WTC11 (cell line): ENCODE measurements around the gene TAF1D. TPM values are rescaled to one million over a fixed set of nuclear protein-coding genes. Genes with fewer than 3 reads are reported as not detected.

ENCODE experiments used
- ATAC-seq: fragments of 200-7000 bp; cut with Tn5 transposase; 2 replicates; pipeline ENCODE4 v1.10.0; 2021; ENCODE audit warnings: mild to moderate bottlenecking, moderate library complexity
- CTCF ChIA-PET: fragments of 300-600 bp; sonication (Branson Sonifier 250); formaldehyde crosslinking; loops from one replicate; lab custom pipeline; 2021; ENCODE audit warnings: antibody characterized with exemption; lab: Charles Lee
- POLR2A ChIA-PET: fragments of 350-600 bp; sonication (Branson Sonifier 250); formaldehyde crosslinking; loops from one replicate; lab custom pipeline; 2021; ENCODE audit warnings: antibody characterized with exemption; lab: Charles Lee
- DNase-seq: peaks from one replicate; pipeline ENCODE4 v3.0.0; 2021; ENCODE audit warnings: low spot score
- H3K27ac Mint-ChIP-seq: 2 replicates; pipeline ENCODE4 v1.8.0; 2021; ENCODE audit warnings: mixed read lengths
- H3K27me3 Mint-ChIP-seq: 2 replicates; pipeline ENCODE4 v1.8.0; 2021; ENCODE audit warnings: low read depth, mild to moderate bottlenecking, moderate library complexity, mixed read lengths
- H3K36me3 Mint-ChIP-seq: 2 replicates; pipeline ENCODE4 v1.8.0; 2021; ENCODE audit warnings: mixed read lengths
- H3K4me1 Mint-ChIP-seq: 2 replicates; pipeline ENCODE4 v1.8.0; 2022; ENCODE audit warnings: mixed read lengths
- H3K4me3 Mint-ChIP-seq: 2 replicates; pipeline ENCODE4 v1.8.0; 2021; ENCODE audit warnings: mild to moderate bottlenecking, moderate library complexity, mixed read lengths
- H3K9me3 Mint-ChIP-seq: 2 replicates; pipeline ENCODE4 v1.8.0; 2021; ENCODE audit warnings: mixed read lengths
- ATF3 ChIP-seq: sonication (generic); formaldehyde crosslinking; conservative IDR thresholded peaks from 2 replicates; pipeline ENCODE4 v1.8.1; 2022; ENCODE audit warnings: mild to moderate bottlenecking, missing genetic modification reagents
- CDX4 ChIP-seq: fragments of 250-450 bp; sonication (Bioruptor Pico); IDR thresholded peaks from 2 replicates; pipeline ENCODE4 v1.9.0; 2021; ENCODE audit warnings: moderate library complexity, mild to moderate bottlenecking, inconsistent platforms, borderline replicate concordance
- HMGA2 ChIP-seq: fragments of 250-450 bp; sonication (Bioruptor Pico); IDR thresholded peaks from 2 replicates; pipeline ENCODE4 v1.4.0; 2021; ENCODE audit warnings: mild to moderate bottlenecking, moderate library complexity
- JAZF1 ChIP-seq: fragments of 250-450 bp; sonication (Bioruptor Pico); IDR thresholded peaks from 2 replicates; pipeline ENCODE4 v1.9.0; 2021; ENCODE audit warnings: moderate library complexity, mild to moderate bottlenecking, inconsistent platforms
- RELA ChIP-seq: sonication (generic); formaldehyde crosslinking; IDR thresholded peaks from 2 replicates; pipeline ENCODE4 v1.8.1; 2022; ENCODE audit warnings: missing genetic modification reagents, mild to moderate bottlenecking, borderline replicate concordance
- SOX15 ChIP-seq: fragments of 250-450 bp; sonication (Bioruptor Pico); IDR thresholded peaks from 2 replicates; pipeline ENCODE4 v1.9.0; 2021; ENCODE audit warnings: mild to moderate bottlenecking
- SP1 ChIP-seq: sonication (generic); formaldehyde crosslinking; conservative IDR thresholded peaks from 2 replicates; pipeline ENCODE4 v1.8.1; 2022; ENCODE audit warnings: missing genetic modification reagents
- TEAD1 ChIP-seq: sonication (generic); formaldehyde crosslinking; IDR thresholded peaks from 2 replicates; pipeline ENCODE4 v1.8.0; 2022; ENCODE audit warnings: mild to moderate bottlenecking, missing genetic modification reagents
- ZNF263 ChIP-seq: sonication (generic); formaldehyde crosslinking; IDR thresholded peaks from 2 replicates; pipeline ENCODE4 v1.8.1; 2022; ENCODE audit warnings: low read depth, mild to moderate bottlenecking, moderate library complexity, missing genetic modification reagents
- ZNF423 ChIP-seq: fragments of 250-450 bp; sonication (Bioruptor Pico); IDR thresholded peaks from 2 replicates; pipeline ENCODE4 v2.1.2; 2022; ENCODE audit warnings: mild to moderate bottlenecking, moderate library complexity
- total RNA-seq: library from RNA; stranded (reverse); gene quantifications from 3 replicates; pipeline ENCODE4 v1.2.3, GENCODE V29; 2021
- TF ChIP-seq, protein P1 (sequence below): sonication (generic); formaldehyde crosslinking; IDR thresholded peaks from 2 replicates; pipeline ENCODE4 v1.8.1; 2022; ENCODE audit warnings: mild to moderate bottlenecking, missing genetic modification reagents, moderate library complexity, borderline replicate concordance
- TF ChIP-seq, protein P2 (sequence below): sonication (generic); formaldehyde crosslinking; IDR thresholded peaks from 2 replicates; pipeline ENCODE4 v1.8.1; 2023; ENCODE audit warnings: mild to moderate bottlenecking, moderate library complexity, missing genetic modification reagents
- TF ChIP-seq, protein P3 (sequence below): sonication (generic); formaldehyde crosslinking; IDR thresholded peaks from 2 replicates; pipeline ENCODE4 v1.8.1; 2022; ENCODE audit warnings: mild to moderate bottlenecking, moderate library complexity, missing genetic modification reagents
- TF ChIP-seq, protein P4 (sequence below): sonication (generic); formaldehyde crosslinking; conservative IDR thresholded peaks from 2 replicates; pipeline ENCODE4 v1.8.1; 2023; ENCODE audit warnings: mild to moderate bottlenecking, low read depth, missing genetic modification reagents, moderate library complexity
- TF ChIP-seq, protein P5 (sequence below): sonication (generic); formaldehyde crosslinking; IDR thresholded peaks from 2 replicates; pipeline ENCODE4 v1.8.0; 2023; ENCODE audit warnings: missing genetic modification reagents, mild to moderate bottlenecking, borderline replicate concordance
- TF ChIP-seq, protein P6 (sequence below): sonication (generic); formaldehyde crosslinking; IDR thresholded peaks from 2 replicates; pipeline ENCODE4 v1.8.1; 2023; ENCODE audit warnings: mild to moderate bottlenecking, missing genetic modification reagents, moderate library complexity
- TF ChIP-seq, protein P7 (sequence below): sonication (generic); formaldehyde crosslinking; IDR thresholded peaks from 2 replicates; pipeline ENCODE4 v1.8.0; 2022; ENCODE audit warnings: missing genetic modification reagents

TAF1D gene
- total RNA-seq, 1 experiment from 2014 or later: 223 TPM

DNA sequence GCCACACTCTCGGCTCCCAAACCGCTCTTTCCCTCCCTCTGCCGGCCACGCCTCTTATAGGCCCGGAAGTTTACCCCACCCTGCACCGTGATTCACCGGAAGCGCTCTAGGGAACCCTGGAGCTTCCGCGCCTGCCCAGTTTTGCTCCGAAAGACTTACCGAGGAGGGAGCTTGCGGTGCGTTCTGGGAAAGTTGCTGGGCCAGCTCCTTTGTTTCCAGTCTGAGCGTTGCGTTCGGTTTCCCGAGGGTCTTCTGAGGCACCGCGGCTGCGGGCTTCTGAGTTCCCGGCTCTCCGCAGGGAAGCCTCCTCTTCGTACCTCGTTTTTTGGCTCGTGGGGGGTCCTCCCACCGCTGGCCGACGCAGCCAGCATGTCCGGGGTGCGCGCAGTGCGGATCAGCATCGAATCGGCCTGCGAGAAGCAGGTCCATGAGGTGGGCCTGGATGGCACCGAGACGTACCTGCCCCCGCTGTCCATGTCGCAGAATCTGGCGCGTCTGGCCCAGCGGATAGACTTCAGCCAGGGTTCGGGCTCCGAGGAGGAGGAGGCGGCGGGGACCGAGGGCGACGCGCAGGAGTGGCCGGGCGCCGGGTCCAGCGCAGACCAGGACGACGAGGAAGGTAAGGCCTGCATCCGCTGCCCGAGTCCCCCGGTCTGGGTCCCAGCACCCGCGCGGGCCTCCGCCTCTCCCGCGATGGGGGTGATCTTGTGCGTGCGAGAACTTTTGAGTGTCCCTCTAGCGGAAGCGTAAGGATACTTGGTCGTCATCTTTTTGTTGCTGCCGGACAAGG lies 43.0 kb upstream of the TAF1D start, which contains the start of gene MED17:
TSS of gene MED17 (plus strand) at position 138 of the 790 bp plus-strand sequence. CDS start at position 370, 232 bp downstream.
- peaks cover 23% of the 10 kb centered on the region for H3K4me1 Mint-ChIP-seq
- POLR2A ChIA-PET: interaction anchor here (0.6 to 3.0 kb wide), 14 partner anchors 8 to 728 kb away, joined by 3 to 57 read pairs (median 4); partner anchors contain the start of genes C11orf54, C11orf97, TAF1D and VSTM5
- peak; percentile 91 for DNase-seq
- CTCF ChIA-PET: interaction anchor here (0.8 to 1.6 kb wide), 9 partner anchors 9 to 111 kb away, joined by 3 to 24 read pairs (median 4); partner anchors contain the start of genes C11orf54 and TAF1D
- no peaks in the 10 kb centered on the region for H3K9me3 Mint-ChIP-seq
- H3K4me3 Mint-ChIP-seq: peak within 1 kb of the TSS; percentile 94
- no peaks in the 10 kb centered on the region for H3K27me3 Mint-ChIP-seq
- ATAC-seq: peak; percentile 97
- H3K27ac Mint-ChIP-seq: peak within 1 kb of the TSS; percentile 97
- peaks cover 17% of the 10 kb centered on the region for H3K36me3 Mint-ChIP-seq
- TF ChIP-seq, protein P1, sequence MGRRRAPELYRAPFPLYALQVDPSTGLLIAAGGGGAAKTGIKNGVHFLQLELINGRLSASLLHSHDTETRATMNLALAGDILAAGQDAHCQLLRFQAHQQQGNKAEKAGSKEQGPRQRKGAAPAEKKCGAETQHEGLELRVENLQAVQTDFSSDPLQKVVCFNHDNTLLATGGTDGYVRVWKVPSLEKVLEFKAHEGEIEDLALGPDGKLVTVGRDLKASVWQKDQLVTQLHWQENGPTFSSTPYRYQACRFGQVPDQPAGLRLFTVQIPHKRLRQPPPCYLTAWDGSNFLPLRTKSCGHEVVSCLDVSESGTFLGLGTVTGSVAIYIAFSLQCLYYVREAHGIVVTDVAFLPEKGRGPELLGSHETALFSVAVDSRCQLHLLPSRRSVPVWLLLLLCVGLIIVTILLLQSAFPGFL (CRISPR knock-in tag): no peak
- TF ChIP-seq CDX4 (CRISPR knock-in tag) (no peak), ZNF263 (CRISPR knock-in tag) (no peak), RELA (CRISPR knock-in tag) (peak; percentile 67; the same call in 1 of the 2 replicates), ZNF423 (CRISPR knock-in tag) (no peak), HMGA2 (CRISPR knock-in tag) (no peak), SOX15 (CRISPR knock-in tag) (no peak), TEAD1 (CRISPR knock-in tag) (no peak), JAZF1 (CRISPR knock-in tag) (no peak), SP1 (CRISPR knock-in tag) (peak; percentile 70), ATF3 (CRISPR knock-in tag) (no peak)
- TF ChIP-seq, protein P2, sequence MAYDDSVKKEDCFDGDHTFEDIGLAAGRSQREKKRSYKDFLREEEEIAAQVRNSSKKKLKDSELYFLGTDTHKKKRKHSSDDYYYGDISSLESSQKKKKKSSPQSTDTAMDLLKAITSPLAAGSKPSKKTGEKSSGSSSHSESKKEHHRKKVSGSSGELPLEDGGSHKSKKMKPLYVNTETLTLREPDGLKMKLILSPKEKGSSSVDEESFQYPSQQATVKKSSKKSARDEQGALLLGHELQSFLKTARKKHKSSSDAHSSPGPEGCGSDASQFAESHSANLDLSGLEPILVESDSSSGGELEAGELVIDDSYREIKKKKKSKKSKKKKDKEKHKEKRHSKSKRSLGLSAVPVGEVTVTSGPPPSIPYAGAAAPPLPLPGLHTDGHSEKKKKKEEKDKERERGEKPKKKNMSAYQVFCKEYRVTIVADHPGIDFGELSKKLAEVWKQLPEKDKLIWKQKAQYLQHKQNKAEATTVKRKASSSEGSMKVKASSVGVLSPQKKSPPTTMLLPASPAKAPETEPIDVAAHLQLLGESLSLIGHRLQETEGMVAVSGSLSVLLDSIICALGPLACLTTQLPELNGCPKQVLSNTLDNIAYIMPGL (CRISPR knock-in tag): peak; percentile 97
- TF ChIP-seq, protein P3, sequence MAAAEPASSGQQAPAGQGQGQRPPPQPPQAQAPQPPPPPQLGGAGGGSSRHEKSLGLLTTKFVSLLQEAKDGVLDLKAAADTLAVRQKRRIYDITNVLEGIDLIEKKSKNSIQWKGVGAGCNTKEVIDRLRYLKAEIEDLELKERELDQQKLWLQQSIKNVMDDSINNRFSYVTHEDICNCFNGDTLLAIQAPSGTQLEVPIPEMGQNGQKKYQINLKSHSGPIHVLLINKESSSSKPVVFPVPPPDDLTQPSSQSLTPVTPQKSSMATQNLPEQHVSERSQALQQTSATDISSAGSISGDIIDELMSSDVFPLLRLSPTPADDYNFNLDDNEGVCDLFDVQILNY (CRISPR knock-in tag): peak; percentile 57; the same call in 1 of the 2 replicates
- TF ChIP-seq, protein P4, sequence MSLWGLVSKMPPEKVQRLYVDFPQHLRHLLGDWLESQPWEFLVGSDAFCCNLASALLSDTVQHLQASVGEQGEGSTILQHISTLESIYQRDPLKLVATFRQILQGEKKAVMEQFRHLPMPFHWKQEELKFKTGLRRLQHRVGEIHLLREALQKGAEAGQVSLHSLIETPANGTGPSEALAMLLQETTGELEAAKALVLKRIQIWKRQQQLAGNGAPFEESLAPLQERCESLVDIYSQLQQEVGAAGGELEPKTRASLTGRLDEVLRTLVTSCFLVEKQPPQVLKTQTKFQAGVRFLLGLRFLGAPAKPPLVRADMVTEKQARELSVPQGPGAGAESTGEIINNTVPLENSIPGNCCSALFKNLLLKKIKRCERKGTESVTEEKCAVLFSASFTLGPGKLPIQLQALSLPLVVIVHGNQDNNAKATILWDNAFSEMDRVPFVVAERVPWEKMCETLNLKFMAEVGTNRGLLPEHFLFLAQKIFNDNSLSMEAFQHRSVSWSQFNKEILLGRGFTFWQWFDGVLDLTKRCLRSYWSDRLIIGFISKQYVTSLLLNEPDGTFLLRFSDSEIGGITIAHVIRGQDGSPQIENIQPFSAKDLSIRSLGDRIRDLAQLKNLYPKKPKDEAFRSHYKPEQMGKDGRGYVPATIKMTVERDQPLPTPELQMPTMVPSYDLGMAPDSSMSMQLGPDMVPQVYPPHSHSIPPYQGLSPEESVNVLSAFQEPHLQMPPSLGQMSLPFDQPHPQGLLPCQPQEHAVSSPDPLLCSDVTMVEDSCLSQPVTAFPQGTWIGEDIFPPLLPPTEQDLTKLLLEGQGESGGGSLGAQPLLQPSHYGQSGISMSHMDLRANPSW (CRISPR knock-in tag): no peak
- TF ChIP-seq, protein P5, sequence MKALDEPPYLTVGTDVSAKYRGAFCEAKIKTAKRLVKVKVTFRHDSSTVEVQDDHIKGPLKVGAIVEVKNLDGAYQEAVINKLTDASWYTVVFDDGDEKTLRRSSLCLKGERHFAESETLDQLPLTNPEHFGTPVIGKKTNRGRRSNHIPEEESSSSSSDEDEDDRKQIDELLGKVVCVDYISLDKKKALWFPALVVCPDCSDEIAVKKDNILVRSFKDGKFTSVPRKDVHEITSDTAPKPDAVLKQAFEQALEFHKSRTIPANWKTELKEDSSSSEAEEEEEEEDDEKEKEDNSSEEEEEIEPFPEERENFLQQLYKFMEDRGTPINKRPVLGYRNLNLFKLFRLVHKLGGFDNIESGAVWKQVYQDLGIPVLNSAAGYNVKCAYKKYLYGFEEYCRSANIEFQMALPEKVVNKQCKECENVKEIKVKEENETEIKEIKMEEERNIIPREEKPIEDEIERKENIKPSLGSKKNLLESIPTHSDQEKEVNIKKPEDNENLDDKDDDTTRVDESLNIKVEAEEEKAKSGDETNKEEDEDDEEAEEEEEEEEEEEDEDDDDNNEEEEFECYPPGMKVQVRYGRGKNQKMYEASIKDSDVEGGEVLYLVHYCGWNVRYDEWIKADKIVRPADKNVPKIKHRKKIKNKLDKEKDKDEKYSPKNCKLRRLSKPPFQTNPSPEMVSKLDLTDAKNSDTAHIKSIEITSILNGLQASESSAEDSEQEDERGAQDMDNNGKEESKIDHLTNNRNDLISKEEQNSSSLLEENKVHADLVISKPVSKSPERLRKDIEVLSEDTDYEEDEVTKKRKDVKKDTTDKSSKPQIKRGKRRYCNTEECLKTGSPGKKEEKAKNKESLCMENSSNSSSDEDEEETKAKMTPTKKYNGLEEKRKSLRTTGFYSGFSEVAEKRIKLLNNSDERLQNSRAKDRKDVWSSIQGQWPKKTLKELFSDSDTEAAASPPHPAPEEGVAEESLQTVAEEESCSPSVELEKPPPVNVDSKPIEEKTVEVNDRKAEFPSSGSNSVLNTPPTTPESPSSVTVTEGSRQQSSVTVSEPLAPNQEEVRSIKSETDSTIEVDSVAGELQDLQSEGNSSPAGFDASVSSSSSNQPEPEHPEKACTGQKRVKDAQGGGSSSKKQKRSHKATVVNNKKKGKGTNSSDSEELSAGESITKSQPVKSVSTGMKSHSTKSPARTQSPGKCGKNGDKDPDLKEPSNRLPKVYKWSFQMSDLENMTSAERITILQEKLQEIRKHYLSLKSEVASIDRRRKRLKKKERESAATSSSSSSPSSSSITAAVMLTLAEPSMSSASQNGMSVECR (CRISPR knock-in tag): no peak; the same call in 1 of the 2 replicates
- TF ChIP-seq, protein P6, sequence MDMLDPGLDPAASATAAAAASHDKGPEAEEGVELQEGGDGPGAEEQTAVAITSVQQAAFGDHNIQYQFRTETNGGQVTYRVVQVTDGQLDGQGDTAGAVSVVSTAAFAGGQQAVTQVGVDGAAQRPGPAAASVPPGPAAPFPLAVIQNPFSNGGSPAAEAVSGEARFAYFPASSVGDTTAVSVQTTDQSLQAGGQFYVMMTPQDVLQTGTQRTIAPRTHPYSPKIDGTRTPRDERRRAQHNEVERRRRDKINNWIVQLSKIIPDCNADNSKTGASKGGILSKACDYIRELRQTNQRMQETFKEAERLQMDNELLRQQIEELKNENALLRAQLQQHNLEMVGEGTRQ (CRISPR knock-in tag): no peak
- TF ChIP-seq, protein P7, sequence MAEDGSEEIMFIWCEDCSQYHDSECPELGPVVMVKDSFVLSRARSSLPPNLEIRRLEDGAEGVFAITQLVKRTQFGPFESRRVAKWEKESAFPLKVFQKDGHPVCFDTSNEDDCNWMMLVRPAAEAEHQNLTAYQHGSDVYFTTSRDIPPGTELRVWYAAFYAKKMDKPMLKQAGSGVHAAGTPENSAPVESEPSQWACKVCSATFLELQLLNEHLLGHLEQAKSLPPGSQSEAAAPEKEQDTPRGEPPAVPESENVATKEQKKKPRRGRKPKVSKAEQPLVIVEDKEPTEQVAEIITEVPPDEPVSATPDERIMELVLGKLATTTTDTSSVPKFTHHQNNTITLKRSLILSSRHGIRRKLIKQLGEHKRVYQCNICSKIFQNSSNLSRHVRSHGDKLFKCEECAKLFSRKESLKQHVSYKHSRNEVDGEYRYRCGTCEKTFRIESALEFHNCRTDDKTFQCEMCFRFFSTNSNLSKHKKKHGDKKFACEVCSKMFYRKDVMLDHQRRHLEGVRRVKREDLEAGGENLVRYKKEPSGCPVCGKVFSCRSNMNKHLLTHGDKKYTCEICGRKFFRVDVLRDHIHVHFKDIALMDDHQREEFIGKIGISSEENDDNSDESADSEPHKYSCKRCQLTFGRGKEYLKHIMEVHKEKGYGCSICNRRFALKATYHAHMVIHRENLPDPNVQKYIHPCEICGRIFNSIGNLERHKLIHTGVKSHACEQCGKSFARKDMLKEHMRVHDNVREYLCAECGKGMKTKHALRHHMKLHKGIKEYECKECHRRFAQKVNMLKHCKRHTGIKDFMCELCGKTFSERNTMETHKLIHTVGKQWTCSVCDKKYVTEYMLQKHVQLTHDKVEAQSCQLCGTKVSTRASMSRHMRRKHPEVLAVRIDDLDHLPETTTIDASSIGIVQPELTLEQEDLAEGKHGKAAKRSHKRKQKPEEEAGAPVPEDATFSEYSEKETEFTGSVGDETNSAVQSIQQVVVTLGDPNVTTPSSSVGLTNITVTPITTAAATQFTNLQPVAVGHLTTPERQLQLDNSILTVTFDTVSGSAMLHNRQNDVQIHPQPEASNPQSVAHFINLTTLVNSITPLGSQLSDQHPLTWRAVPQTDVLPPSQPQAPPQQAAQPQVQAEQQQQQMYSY (CRISPR knock-in tag): peak; percentile 39; the same call in 1 of the 2 replicates
